GM12892 (cell line): Measurements from ENCODE around the gene NBEA.

Experiments
- POLR2A ChIP-seq: IDR thresholded peaks from 2 replicates; pipeline ENCODE4 v1.6.1; 2011; ENCODE audit warnings: low read depth, low read length, control low read depth
- POLR2AphosphoS5 ChIP-seq: IDR thresholded peaks from 2 replicates; pipeline ENCODE4 v1.6.1; 2011; ENCODE audit warnings: low read depth, low read length, control low read depth
- TAF1 ChIP-seq: IDR thresholded peaks from 2 replicates; pipeline ENCODE4 v1.6.1; 2011; ENCODE audit warnings: low read depth, mild to moderate bottlenecking, control low read depth, low read length, borderline replicate concordance

- TF ChIP-seq POLR2AphosphoS5, result no peak
- TF ChIP-seq POLR2A, result no peak
- no peak for TF ChIP-seq TAF1
These were observed 538.3 kb downstream of the NBEA start for GRCh38 chr13:35480346-35480745.
